ENCODE data around the gene MCUB.

DNA sequence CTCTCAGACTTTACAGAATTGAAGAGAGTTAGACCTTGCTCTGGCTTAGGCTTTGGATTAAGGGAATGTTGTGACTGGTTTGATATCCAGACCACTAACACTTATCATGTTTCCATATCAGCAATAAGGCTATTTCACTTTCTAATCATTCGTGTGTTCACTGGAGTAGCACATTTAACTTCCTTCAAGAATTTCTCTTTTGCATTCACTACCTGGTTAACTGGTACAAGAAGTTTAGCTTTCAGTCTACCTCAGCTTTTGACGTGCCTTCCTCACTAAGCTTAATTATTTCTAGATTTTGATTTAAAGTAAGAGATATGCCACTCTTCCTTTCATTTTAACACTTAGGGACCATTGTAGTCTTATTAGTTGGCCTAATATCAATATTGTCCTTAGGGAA lies 80.6 kb downstream of the MCUB start:
- TF ChIP-seq EZH2phosphoT487 (IDR thresholded peaks at IDR 0.05; ENCODE audit: insufficient read depth, low read depth) (no peak), EZH2 (IDR thresholded peaks at IDR 0.05; ENCODE audit: insufficient read depth, poor library complexity, severe bottlenecking) (no peak)

Data from GM23248 (cell line).